IMR-90 (cell line): ENCODE results near the gene RMDN2. TPM values are rescaled to one million over a fixed set of nuclear protein-coding genes. Genes with fewer than 3 reads are reported as not detected.

Source experiments
- ATAC-seq: fragments of 200-7000 bp; cut with Tn5 transposase; 2 replicates; pipeline ENCODE4 v1.9.1; 2020; ENCODE audit warnings: low read depth, mild to moderate bottlenecking, moderate library complexity
- BruUV-seq: library from RNA; stranded (reverse); fragments of 400-500 nt; replicated peaks from 2 replicates; lab custom pipeline; 2021; lab: Mats Ljungman, UMichigan
- CTCF ChIA-PET: fragments of 300-600 bp; formaldehyde crosslinking; extraction: SDS; loops from one replicate; lab custom pipeline; 2021; ENCODE audit warnings: antibody characterized with exemption; lab: Yijun Ruan, JAX
- POLR2A ChIA-PET: fragments of 300-600 bp; sonication (Branson Sonifier 250); formaldehyde crosslinking; loops from one replicate; lab custom pipeline; 2022; ENCODE audit warnings: antibody characterized with exemption; ENCODE audit not compliant: unreplicated experiment; lab: Charles Lee
- DNase-seq: peaks from one replicate; pipeline ENCODE4 v3.0.0; 2013
- H2AFZ ChIP-seq: replicated peaks from 2 replicates; pipeline ENCODE3; 2013; ENCODE audit warnings: low read length, mild to moderate bottlenecking; ENCODE audit not compliant: poor library complexity
- H2AK5ac ChIP-seq: 2 replicates; pipeline ENCODE4 v1.6.1; 2013; ENCODE audit warnings: low read depth, low read length, inconsistent platforms
- H2AK9ac ChIP-seq: replicated peaks from 2 replicates; pipeline ENCODE3; 2013; ENCODE audit warnings: mild to moderate bottlenecking, low read depth, low read length, moderate library complexity; ENCODE audit not compliant: poor library complexity
- H2BK120ac ChIP-seq: 2 replicates; pipeline ENCODE4 v1.6.1; 2013; ENCODE audit warnings: low read depth, low read length, inconsistent platforms
- H2BK15ac ChIP-seq: 3 replicates; pipeline ENCODE4 v1.6.1; 2013; ENCODE audit warnings: low read depth, low read length, inconsistent platforms
- H2BK20ac ChIP-seq: 2 replicates; pipeline ENCODE4 v1.6.1; 2013; ENCODE audit warnings: low read depth, mild to moderate bottlenecking, inconsistent platforms, low read length, moderate library complexity
- H2BK5ac ChIP-seq: 2 replicates; pipeline ENCODE4 v1.6.1; 2013; ENCODE audit warnings: mild to moderate bottlenecking, low read depth, low read length, inconsistent platforms; ENCODE audit not compliant: poor library complexity, severe bottlenecking
- H3K14ac ChIP-seq: replicated peaks from 2 replicates; pipeline ENCODE4 v1.6.1; 2013; ENCODE audit warnings: low read depth, low read length, inconsistent platforms
- H3K18ac ChIP-seq: 2 replicates; pipeline ENCODE4 v1.6.1; 2013; ENCODE audit warnings: low read depth, low read length, control low read depth
- H3K23ac ChIP-seq: 2 replicates; pipeline ENCODE4 v1.6.1; 2013; ENCODE audit warnings: low read depth, low read length, inconsistent platforms
- H3K27ac ChIP-seq: 2 replicates; pipeline ENCODE4 v1.5.1; 2013; ENCODE audit warnings: mild to moderate bottlenecking, control low read depth, low read length; ENCODE audit not compliant: insufficient read depth
- H3K27me3 ChIP-seq: 2 replicates; pipeline ENCODE4 v1.6.1; 2013; ENCODE audit warnings: low read length; ENCODE audit not compliant: control insufficient read depth, insufficient read depth
- H3K36me3 ChIP-seq: 2 replicates; pipeline ENCODE4 v1.6.1; 2013; ENCODE audit warnings: low read length, mixed read lengths; ENCODE audit not compliant: control insufficient read depth, insufficient read depth
- H3K4ac ChIP-seq: 2 replicates; pipeline ENCODE4 v1.6.1; 2013; ENCODE audit warnings: low read depth, low read length, inconsistent platforms
- H3K4me1 ChIP-seq: 2 replicates; pipeline ENCODE4 v1.6.1; 2013; ENCODE audit warnings: low read length, mixed read lengths; ENCODE audit not compliant: control insufficient read depth, insufficient read depth
- H3K4me2 ChIP-seq: 2 replicates; pipeline ENCODE4 v1.6.1; 2013; ENCODE audit warnings: low read depth, mild to moderate bottlenecking, control low read depth, low read length, moderate library complexity
- H3K4me3 ChIP-seq: 2 replicates; pipeline ENCODE4 v1.5.1; 2013; ENCODE audit warnings: low read depth, mild to moderate bottlenecking, control low read depth, low read length, moderate library complexity; ENCODE audit not compliant: insufficient read depth
- H3K56ac ChIP-seq: 2 replicates; pipeline ENCODE4 v1.6.1; 2013; ENCODE audit warnings: low read length, inconsistent platforms; ENCODE audit not compliant: insufficient read depth; ENCODE audit errors: extremely low read depth
- H3K79me1 ChIP-seq, 2 experiments: 2 replicates each; pipeline ENCODE4 v1.6.1; 2013; ENCODE audit warnings: low read length in 2 of 2, inconsistent platforms in 1 of 2, low read depth in 1 of 2
- H3K9ac ChIP-seq: 2 replicates; pipeline ENCODE4 v1.6.1; 2013; ENCODE audit warnings: low read depth, low read length, control low read depth
- H3K9me1 ChIP-seq: 2 replicates; pipeline ENCODE4 v1.6.1; 2013; ENCODE audit warnings: low read length, inconsistent platforms; ENCODE audit not compliant: insufficient read depth
- H3K9me3 ChIP-seq: 2 replicates; pipeline ENCODE4 v1.6.1; 2013; ENCODE audit warnings: low read length; ENCODE audit not compliant: control insufficient read depth, insufficient read depth
- H4K20me1 ChIP-seq: 2 replicates; pipeline ENCODE4 v1.6.1; 2013; ENCODE audit warnings: low read length, inconsistent platforms; ENCODE audit not compliant: insufficient read depth
- H4K5ac ChIP-seq: 2 replicates; pipeline ENCODE4 v1.6.1; 2013; ENCODE audit warnings: mild to moderate bottlenecking, low read depth, low read length, control low read depth
- H4K8ac ChIP-seq, 2 experiments: 2 replicates each; pipeline ENCODE4 v1.6.1; 2013; ENCODE audit warnings: low read depth in 2 of 2, low read length in 2 of 2, control low read depth in 1 of 2, inconsistent platforms in 1 of 2
- H4K91ac ChIP-seq: 2 replicates; pipeline ENCODE4 v1.6.1; 2013; ENCODE audit warnings: low read depth, low read length, inconsistent platforms; ENCODE audit not compliant: insufficient read depth
- BHLHE40 ChIP-seq: fragments of 150-350 bp; IDR thresholded peaks from 2 replicates; pipeline ENCODE4 v1.6.1; 2016; ENCODE audit warnings: mild to moderate bottlenecking, low read depth, low read length
- CEBPB ChIP-seq: IDR thresholded peaks from 2 replicates; pipeline ENCODE4 v1.6.1; 2012; ENCODE audit warnings: low read depth, low read length, improper control_type of control experiment
- CHD1 ChIP-seq: IDR thresholded peaks from 2 replicates; pipeline ENCODE4 v1.6.1; 2012; ENCODE audit warnings: low read depth, low read length, improper control_type of control experiment
- FOS ChIP-seq: fragments of 150-350 bp; IDR thresholded peaks from 2 replicates; pipeline ENCODE4 v1.6.1; 2016; ENCODE audit warnings: low read depth, low read length
- MAFK ChIP-seq: IDR thresholded peaks from 2 replicates; pipeline ENCODE4 v1.6.1; 2012; ENCODE audit warnings: low read depth, low read length, improper control_type of control experiment
- MAZ ChIP-seq: IDR thresholded peaks from 2 replicates; pipeline ENCODE4 v1.6.1; 2012; ENCODE audit warnings: low read depth, mild to moderate bottlenecking, low read length, improper control_type of control experiment, moderate library complexity, borderline replicate concordance
- MXI1 ChIP-seq: IDR thresholded peaks from 2 replicates; pipeline ENCODE4 v1.6.1; 2012; ENCODE audit warnings: low read depth, mild to moderate bottlenecking, low read length, moderate library complexity, borderline replicate concordance
- NFE2L2 ChIP-seq: fragments of 150-350 bp; IDR thresholded peaks from 2 replicates; pipeline ENCODE4 v1.6.1; 2016; ENCODE audit warnings: low read depth, mild to moderate bottlenecking, low read length
- POLR2A ChIP-seq: IDR thresholded peaks from 2 replicates; pipeline ENCODE4 v1.6.1; 2012; ENCODE audit warnings: mild to moderate bottlenecking, low read depth, low read length
- RAD21 ChIP-seq: IDR thresholded peaks from 2 replicates; pipeline ENCODE4 v1.6.1; 2012; ENCODE audit warnings: low read length, improper control_type of control experiment
- RCOR1 ChIP-seq: IDR thresholded peaks from 2 replicates; pipeline ENCODE4 v1.6.1; 2012; ENCODE audit warnings: mild to moderate bottlenecking, low read length, improper control_type of control experiment; ENCODE audit not compliant: insufficient replicate concordance
- RFX5 ChIP-seq: IDR thresholded peaks from 2 replicates; pipeline ENCODE4 v1.8.0; 2012; ENCODE audit warnings: low read depth, mild to moderate bottlenecking, low read length, moderate library complexity
- SMC3 ChIP-seq: fragments of 150-350 bp; IDR thresholded peaks from 2 replicates; pipeline ENCODE4 v1.6.1; 2016; ENCODE audit warnings: low read depth, mild to moderate bottlenecking, antibody characterized with exemption, low read length, moderate library complexity
- WGBS, 2 experiments: methylation state at CpG; one replicate each; pipeline versions ENCODE4 v1.1.5 to v1.1.7; 2013; ENCODE audit warnings: missing lambda C conversion rate in 2 of 2; ENCODE audit not compliant: insufficient read length in 1 of 2; ENCODE audit errors: extremely low coverage in 2 of 2; 5-methylcytosine and 5-hydroxymethylcytosine counted together
- dilution Hi-C: fragments of 300-500 bp; cut with HindIII; formaldehyde crosslinking; loops from one replicate; pipeline ENCODE4 v1.14.3; 2018; ENCODE audit warnings: low sequenced_read_pairs; ENCODE audit not compliant: unreplicated experiment
- in situ Hi-C: fragments of 300-500 bp; cut with MboI; formaldehyde crosslinking; loops from 3 replicates; pipeline ENCODE4 v1.14.3; 2019; ENCODE audit warnings: low sequenced_read_pairs, inconsistent platforms, mixed read lengths
- intact Hi-C: fragments of 100-400 bp; cut with micrococcal nuclease; formaldehyde crosslinking; loops from 2 replicates; pipeline ENCODE4 v1.10.0; 2022
- polyA plus RNA-seq, 3 experiments: library from polyadenylated mRNA; depleted of rRNA; stranded (reverse); fragments of >200 nt; gene quantifications; 2 replicates each; pipeline ENCODE4 v1.2.3, GENCODE V29; 2012; ENCODE audit warnings: low replicate concordance in 1 of 3
- total RNA-seq: library from RNA; depleted of rRNA; stranded (reverse); fragments of >200 nt; gene quantifications from 2 replicates; pipeline ENCODE4 v1.2.3, GENCODE V29; 2012
- TF ChIP-seq, protein P1 (sequence below): conservative IDR thresholded peaks from 2 replicates; pipeline ENCODE4 v1.5.1; 2012; ENCODE audit warnings: mild to moderate bottlenecking, low read depth, low read length, improper control_type of control experiment
- TF ChIP-seq, protein P2 (sequence below): fragments of 150-350 bp; IDR thresholded peaks from 2 replicates; pipeline ENCODE4 v1.6.1; 2016; ENCODE audit warnings: low read depth, mild to moderate bottlenecking, low read length, moderate library complexity, borderline replicate concordance
- TF ChIP-seq, protein P3 (sequence below): fragments of 150-350 bp; IDR thresholded peaks from 2 replicates; pipeline ENCODE4 v1.6.1; 2017; ENCODE audit warnings: mild to moderate bottlenecking, antibody characterized with exemption, low read length, low read depth

Gene RMDN2
- total and polyA plus RNA-seq, 2 of the 4 experiments (the other 2 are of a cell fraction): 2.3 to 3.0 TPM

DNA sequence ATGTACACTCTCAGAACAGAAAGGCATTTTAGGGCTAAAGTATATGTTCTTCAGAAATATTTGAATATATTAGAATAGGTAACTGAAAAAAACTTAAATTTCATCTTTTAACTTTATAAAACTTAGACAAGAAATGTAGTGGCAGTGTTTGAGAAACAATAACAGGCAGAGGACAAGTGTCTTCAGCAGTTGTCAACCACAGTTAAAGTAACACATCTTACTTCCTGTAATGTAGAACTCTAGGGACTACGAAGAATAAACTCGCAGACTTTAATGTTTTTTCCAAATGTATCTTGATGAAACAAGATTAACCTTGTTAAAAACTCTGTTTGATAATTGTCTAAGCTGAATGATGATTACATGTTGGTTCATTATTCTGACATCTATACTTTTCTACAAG lies 50.7 kb downstream of the RMDN2 start:
- H4K8ac ChIP-seq: no peak overlapping the region
- H3K36me3 ChIP-seq: no peaks in the 10 kb centered on the region
- no CpG with 5 or more reads among the region's 2 CpGs for WGBS, 2 experiments
- no peaks in the 10 kb centered on the region for H3K79me1 ChIP-seq
- no peak overlapping the region for H2BK20ac ChIP-seq
- ATAC-seq (no peak), DNase-seq (no peak)
- H2BK15ac ChIP-seq: no peak overlapping the region
- H3K23ac ChIP-seq: no peak overlapping the region
- H3K18ac ChIP-seq: no peak overlapping the region
- H3K4me1 ChIP-seq: no peaks in the 10 kb centered on the region
- BruUV-seq: no TSS peak
- no peaks in the 10 kb centered on the region for H3K9me1 ChIP-seq
- no peaks in the 10 kb centered on the region for H3K27me3 ChIP-seq
- H3K9me3 ChIP-seq: no peaks in the 10 kb centered on the region
- H3K27ac ChIP-seq: no peak overlapping the region
- H3K4me3 ChIP-seq: no peak overlapping the region
- no peak overlapping the region for H2AFZ ChIP-seq
- H2BK120ac ChIP-seq: no peak overlapping the region
- intact Hi-C loops (no loop called here), dilution Hi-C loops (no loop called here), in situ Hi-C loops (no loop called here)
- no peak overlapping the region for H3K9ac ChIP-seq
- H2AK5ac ChIP-seq: no peak overlapping the region
- ChIA-PET POLR2A (no interaction called here), CTCF (interaction anchor here (0.6 kb wide), 1 partner anchor 140 kb away, joined by 3 read pairs; no protein-coding TSS in a partner anchor)
- no peak overlapping the region for H3K56ac ChIP-seq
- H3K14ac ChIP-seq: no peak overlapping the region
- no peak overlapping the region for H2AK9ac ChIP-seq
- TF ChIP-seq, protein P1, sequence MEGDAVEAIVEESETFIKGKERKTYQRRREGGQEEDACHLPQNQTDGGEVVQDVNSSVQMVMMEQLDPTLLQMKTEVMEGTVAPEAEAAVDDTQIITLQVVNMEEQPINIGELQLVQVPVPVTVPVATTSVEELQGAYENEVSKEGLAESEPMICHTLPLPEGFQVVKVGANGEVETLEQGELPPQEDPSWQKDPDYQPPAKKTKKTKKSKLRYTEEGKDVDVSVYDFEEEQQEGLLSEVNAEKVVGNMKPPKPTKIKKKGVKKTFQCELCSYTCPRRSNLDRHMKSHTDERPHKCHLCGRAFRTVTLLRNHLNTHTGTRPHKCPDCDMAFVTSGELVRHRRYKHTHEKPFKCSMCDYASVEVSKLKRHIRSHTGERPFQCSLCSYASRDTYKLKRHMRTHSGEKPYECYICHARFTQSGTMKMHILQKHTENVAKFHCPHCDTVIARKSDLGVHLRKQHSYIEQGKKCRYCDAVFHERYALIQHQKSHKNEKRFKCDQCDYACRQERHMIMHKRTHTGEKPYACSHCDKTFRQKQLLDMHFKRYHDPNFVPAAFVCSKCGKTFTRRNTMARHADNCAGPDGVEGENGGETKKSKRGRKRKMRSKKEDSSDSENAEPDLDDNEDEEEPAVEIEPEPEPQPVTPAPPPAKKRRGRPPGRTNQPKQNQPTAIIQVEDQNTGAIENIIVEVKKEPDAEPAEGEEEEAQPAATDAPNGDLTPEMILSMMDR: no peak
- TF ChIP-seq NFE2L2 (no peak), RAD21 (no peak), CHD1 (no peak), BHLHE40 (no peak), SMC3 (no peak), FOS (no peak), CEBPB (no peak), MAFK (no peak), RFX5 (no peak), RCOR1 (no peak), POLR2A (no peak), MXI1 (no peak), MAZ (no peak)
- TF ChIP-seq, protein P2, sequence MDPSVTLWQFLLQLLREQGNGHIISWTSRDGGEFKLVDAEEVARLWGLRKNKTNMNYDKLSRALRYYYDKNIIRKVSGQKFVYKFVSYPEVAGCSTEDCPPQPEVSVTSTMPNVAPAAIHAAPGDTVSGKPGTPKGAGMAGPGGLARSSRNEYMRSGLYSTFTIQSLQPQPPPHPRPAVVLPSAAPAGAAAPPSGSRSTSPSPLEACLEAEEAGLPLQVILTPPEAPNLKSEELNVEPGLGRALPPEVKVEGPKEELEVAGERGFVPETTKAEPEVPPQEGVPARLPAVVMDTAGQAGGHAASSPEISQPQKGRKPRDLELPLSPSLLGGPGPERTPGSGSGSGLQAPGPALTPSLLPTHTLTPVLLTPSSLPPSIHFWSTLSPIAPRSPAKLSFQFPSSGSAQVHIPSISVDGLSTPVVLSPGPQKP: no peak
- TF ChIP-seq, protein P3, sequence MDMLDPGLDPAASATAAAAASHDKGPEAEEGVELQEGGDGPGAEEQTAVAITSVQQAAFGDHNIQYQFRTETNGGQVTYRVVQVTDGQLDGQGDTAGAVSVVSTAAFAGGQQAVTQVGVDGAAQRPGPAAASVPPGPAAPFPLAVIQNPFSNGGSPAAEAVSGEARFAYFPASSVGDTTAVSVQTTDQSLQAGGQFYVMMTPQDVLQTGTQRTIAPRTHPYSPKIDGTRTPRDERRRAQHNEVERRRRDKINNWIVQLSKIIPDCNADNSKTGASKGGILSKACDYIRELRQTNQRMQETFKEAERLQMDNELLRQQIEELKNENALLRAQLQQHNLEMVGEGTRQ: no peak
- no peak overlapping the region for H4K5ac ChIP-seq
- H3K4me2 ChIP-seq: no peak overlapping the region
- H3K4ac ChIP-seq: no peak overlapping the region
- H4K91ac ChIP-seq: no peak overlapping the region
- H2BK5ac ChIP-seq: no peak overlapping the region
- no peaks in the 10 kb centered on the region for H4K20me1 ChIP-seq
